KMS-11 (cell line): ENCODE measurements around the gene FNDC7.

ENCODE experiments used
- H2AFZ ChIP-seq: fragments of 200-600 bp; sonication (generic); 2 replicates; pipeline ENCODE4 v1.6.1; 2016; ENCODE audit warnings: antibody characterized with exemption, mixed run types, low read depth
- H3K27ac ChIP-seq: fragments of 200-600 bp; sonication (generic); 2 replicates; pipeline ENCODE4 v1.6.1; 2016; ENCODE audit warnings: mild to moderate bottlenecking, mixed run types
- H3K27me3 ChIP-seq: fragments of 200-600 bp; sonication (generic); 2 replicates; pipeline ENCODE4 v1.6.1; 2017; ENCODE audit warnings: mild to moderate bottlenecking, low read depth, mixed run types, moderate library complexity; ENCODE audit not compliant: insufficient read depth
- H3K36me3 ChIP-seq: fragments of 200-600 bp; sonication (generic); 2 replicates; pipeline ENCODE4 v1.6.1; 2017; ENCODE audit warnings: mild to moderate bottlenecking, mixed run types; ENCODE audit not compliant: insufficient read depth
- H3K4me1 ChIP-seq: fragments of 200-600 bp; sonication (generic); 2 replicates; pipeline ENCODE4 v1.6.1; 2016; ENCODE audit warnings: mild to moderate bottlenecking, low read depth, mixed run types; ENCODE audit not compliant: poor library complexity, severe bottlenecking
- H3K4me2 ChIP-seq: fragments of 200-600 bp; sonication (generic); 2 replicates; pipeline ENCODE4 v1.7.0; 2016; ENCODE audit warnings: mild to moderate bottlenecking, mixed run types
- H3K4me3 ChIP-seq: fragments of 200-600 bp; sonication (generic); IDR thresholded peaks from 2 replicates; pipeline ENCODE4 v1.6.1; 2017; ENCODE audit warnings: low read depth, low read length, mixed read lengths; ENCODE audit not compliant: insufficient read depth
- H3K79me2 ChIP-seq: fragments of 200-600 bp; sonication (generic); 2 replicates; pipeline ENCODE4 v1.6.1; 2016; ENCODE audit warnings: low read depth, mixed run types; ENCODE audit not compliant: insufficient read depth
- H3K9ac ChIP-seq: fragments of 200-600 bp; sonication (generic); 2 replicates; pipeline ENCODE4 v1.6.1; 2016; ENCODE audit warnings: mild to moderate bottlenecking, mixed run types
- H4K20me1 ChIP-seq: fragments of 200-600 bp; sonication (generic); 2 replicates; pipeline ENCODE4 v1.6.1; 2016; ENCODE audit warnings: mild to moderate bottlenecking, mixed run types; ENCODE audit not compliant: insufficient read depth
- TF ChIP-seq, protein P1 (sequence below): fragments of 200-600 bp; sonication (generic); conservative IDR thresholded peaks from 2 replicates; pipeline ENCODE4 v1.6.1; 2017; ENCODE audit warnings: low read depth, mild to moderate bottlenecking, antibody characterized with exemption, low read length, moderate library complexity, mixed read lengths

FNDC7 gene

GRCh38 chr1:108708691-108709660, 3.7 kb upstream of the FNDC7 start:
- Histone ChIP-seq H3K4me3 (no peak overlapping the region), H4K20me1 (no peaks in the 10 kb centered on the region), H3K9ac (no peak overlapping the region), H3K4me1 (no peaks in the 10 kb centered on the region), H3K36me3 (no peaks in the 10 kb centered on the region), H3K27me3 (no peaks in the 10 kb centered on the region), H2AFZ (no peak overlapping the region), H3K4me2 (no peak overlapping the region), H3K27ac (no peak overlapping the region), H3K79me2 (no peaks in the 10 kb centered on the region)
- TF ChIP-seq, protein P1, sequence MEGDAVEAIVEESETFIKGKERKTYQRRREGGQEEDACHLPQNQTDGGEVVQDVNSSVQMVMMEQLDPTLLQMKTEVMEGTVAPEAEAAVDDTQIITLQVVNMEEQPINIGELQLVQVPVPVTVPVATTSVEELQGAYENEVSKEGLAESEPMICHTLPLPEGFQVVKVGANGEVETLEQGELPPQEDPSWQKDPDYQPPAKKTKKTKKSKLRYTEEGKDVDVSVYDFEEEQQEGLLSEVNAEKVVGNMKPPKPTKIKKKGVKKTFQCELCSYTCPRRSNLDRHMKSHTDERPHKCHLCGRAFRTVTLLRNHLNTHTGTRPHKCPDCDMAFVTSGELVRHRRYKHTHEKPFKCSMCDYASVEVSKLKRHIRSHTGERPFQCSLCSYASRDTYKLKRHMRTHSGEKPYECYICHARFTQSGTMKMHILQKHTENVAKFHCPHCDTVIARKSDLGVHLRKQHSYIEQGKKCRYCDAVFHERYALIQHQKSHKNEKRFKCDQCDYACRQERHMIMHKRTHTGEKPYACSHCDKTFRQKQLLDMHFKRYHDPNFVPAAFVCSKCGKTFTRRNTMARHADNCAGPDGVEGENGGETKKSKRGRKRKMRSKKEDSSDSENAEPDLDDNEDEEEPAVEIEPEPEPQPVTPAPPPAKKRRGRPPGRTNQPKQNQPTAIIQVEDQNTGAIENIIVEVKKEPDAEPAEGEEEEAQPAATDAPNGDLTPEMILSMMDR = 0 out of 2 replicates have a peak, but pooled peaks have one; percentile 20

DNA sequence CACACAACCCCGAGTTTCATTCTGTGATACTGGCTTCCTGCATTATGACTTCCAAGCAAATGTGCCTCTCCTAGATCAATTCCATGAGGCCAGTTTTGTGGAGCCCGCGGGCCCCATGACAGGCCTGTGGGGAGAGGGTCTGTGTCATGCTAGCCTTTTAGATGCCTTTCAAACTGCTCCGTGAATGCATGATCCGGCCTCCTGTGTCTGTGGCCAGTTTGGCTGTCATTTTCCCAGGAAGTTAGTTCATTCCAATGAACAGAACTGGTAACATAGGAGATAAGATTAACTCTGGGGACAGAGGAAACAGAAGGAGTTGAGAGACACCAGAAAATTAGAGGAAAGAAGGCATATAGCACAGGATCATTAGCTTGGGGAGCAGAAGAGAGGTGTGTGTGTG, 3.2 kb downstream of the FNDC7 start:
- Histone ChIP-seq H2AFZ (no peak overlapping the region), H3K4me1 (no peaks in the 10 kb centered on the region), H3K36me3 (no peaks in the 10 kb centered on the region), H3K79me2 (no peaks in the 10 kb centered on the region), H4K20me1 (no peaks in the 10 kb centered on the region), H3K9ac (no peak overlapping the region), H3K27ac (no peak overlapping the region), H3K4me3 (no peak overlapping the region), H3K4me2 (no peak overlapping the region), H3K27me3 (no peaks in the 10 kb centered on the region)
- TF ChIP-seq, protein P1 = no peak

GRCh38 chr1:108716437-108717230, 3.9 kb downstream of the FNDC7 start:
- H3K36me3 ChIP-seq = no peaks in the 10 kb centered on the region
- no peaks in the 10 kb centered on the region for H3K4me1 ChIP-seq
- H3K79me2 ChIP-seq = no peaks in the 10 kb centered on the region
- H3K9ac ChIP-seq = no peak overlapping the region
- no peak overlapping the region for H3K4me3 ChIP-seq
- TF ChIP-seq, protein P1 = no peak
- H3K27ac ChIP-seq = no peak overlapping the region
- H3K27me3 ChIP-seq = no peaks in the 10 kb centered on the region
- H2AFZ ChIP-seq = no peak overlapping the region
- no peak overlapping the region for H3K4me2 ChIP-seq
- no peaks in the 10 kb centered on the region for H4K20me1 ChIP-seq

DNA sequence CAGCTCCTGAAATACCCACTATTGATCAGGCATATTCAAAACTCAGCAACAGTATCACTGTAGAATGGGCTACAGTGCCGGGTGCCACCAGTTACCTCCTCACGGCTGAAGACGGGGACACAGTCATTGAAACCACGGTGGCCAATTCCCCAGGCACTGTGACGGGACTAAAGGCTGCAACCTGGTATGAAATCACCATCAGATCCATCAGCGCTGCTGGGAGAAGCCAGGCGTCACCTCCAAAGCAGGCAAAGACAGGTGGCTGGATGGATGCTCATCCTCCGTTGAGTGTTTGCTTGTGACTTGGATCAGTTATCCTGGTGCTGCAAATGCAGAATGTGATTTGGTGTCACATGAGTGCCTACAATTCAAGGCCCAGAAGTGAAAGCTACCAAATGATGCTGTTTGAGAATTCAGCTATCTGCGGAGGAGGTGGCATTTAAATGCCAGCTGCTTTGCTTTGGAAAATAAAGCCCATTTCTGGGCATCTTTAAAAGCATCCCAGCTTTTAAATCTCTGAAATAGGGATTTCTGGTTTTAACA, 5.1 kb downstream of the FNDC7 start:
- Histone ChIP-seq H3K79me2 (no peaks in the 10 kb centered on the region), H3K27ac (no peak overlapping the region), H3K27me3 (no peaks in the 10 kb centered on the region), H3K9ac (no peak overlapping the region), H3K4me3 (no peak overlapping the region), H3K4me2 (no peak overlapping the region), H3K4me1 (no peaks in the 10 kb centered on the region), H3K36me3 (no peaks in the 10 kb centered on the region), H2AFZ (no peak overlapping the region), H4K20me1 (no peaks in the 10 kb centered on the region)
- TF ChIP-seq, protein P1 = no peak
